ENCODE results near the gene IREB2.

DNA sequence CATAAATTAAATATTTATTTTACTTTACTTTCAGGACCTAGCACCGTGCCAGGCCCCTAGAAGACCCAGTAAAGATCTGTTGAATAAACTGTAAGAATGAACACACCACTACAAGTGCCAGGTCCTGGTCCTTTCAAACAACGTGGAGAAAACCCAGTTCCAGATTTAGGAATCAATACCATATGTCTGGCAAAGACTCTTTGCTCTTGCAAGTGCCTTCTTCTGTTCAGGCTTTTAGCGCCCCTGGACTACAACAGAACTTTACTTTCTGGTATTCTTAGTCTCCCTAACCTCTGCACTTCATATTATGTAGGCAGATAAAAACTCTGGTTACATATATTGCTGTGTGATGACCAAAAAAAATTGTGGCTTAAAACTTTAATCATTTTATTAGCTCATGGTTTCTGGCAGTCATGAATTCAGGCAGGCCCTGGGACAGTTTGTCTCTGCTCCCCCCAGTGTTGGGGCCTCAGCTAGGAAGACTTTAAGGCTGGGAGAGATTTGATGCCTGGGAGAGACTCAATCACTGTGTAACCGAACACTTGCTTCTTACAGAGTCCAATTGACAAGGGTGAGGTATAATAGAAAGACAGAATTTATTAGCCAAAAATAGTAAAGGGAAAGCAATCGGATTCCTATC lies 99.4 kb downstream of the IREB2 start:
- TF ChIP-seq ARNTL (CRISPR knock-in tag; IDR thresholded peaks at IDR 0.05; ENCODE audit: borderline replicate concordance, low read depth): no peak
- TF ChIP-seq, protein P1, sequence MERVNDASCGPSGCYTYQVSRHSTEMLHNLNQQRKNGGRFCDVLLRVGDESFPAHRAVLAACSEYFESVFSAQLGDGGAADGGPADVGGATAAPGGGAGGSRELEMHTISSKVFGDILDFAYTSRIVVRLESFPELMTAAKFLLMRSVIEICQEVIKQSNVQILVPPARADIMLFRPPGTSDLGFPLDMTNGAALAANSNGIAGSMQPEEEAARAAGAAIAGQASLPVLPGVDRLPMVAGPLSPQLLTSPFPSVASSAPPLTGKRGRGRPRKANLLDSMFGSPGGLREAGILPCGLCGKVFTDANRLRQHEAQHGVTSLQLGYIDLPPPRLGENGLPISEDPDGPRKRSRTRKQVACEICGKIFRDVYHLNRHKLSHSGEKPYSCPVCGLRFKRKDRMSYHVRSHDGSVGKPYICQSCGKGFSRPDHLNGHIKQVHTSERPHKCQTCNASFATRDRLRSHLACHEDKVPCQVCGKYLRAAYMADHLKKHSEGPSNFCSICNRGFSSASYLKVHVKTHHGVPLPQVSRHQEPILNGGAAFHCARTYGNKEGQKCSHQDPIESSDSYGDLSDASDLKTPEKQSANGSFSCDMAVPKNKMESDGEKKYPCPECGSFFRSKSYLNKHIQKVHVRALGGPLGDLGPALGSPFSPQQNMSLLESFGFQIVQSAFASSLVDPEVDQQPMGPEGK (CRISPR knock-in tag; IDR thresholded peaks at IDR 0.05; ENCODE audit: borderline replicate concordance): no peak
- TF ChIP-seq, protein P2, sequence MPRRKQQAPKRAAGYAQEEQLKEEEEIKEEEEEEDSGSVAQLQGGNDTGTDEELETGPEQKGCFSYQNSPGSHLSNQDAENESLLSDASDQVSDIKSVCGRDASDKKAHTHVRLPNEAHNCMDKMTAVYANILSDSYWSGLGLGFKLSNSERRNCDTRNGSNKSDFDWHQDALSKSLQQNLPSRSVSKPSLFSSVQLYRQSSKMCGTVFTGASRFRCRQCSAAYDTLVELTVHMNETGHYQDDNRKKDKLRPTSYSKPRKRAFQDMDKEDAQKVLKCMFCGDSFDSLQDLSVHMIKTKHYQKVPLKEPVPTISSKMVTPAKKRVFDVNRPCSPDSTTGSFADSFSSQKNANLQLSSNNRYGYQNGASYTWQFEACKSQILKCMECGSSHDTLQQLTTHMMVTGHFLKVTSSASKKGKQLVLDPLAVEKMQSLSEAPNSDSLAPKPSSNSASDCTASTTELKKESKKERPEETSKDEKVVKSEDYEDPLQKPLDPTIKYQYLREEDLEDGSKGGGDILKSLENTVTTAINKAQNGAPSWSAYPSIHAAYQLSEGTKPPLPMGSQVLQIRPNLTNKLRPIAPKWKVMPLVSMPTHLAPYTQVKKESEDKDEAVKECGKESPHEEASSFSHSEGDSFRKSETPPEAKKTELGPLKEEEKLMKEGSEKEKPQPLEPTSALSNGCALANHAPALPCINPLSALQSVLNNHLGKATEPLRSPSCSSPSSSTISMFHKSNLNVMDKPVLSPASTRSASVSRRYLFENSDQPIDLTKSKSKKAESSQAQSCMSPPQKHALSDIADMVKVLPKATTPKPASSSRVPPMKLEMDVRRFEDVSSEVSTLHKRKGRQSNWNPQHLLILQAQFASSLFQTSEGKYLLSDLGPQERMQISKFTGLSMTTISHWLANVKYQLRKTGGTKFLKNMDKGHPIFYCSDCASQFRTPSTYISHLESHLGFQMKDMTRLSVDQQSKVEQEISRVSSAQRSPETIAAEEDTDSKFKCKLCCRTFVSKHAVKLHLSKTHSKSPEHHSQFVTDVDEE (CRISPR knock-in tag; IDR thresholded peaks at IDR 0.05): no peak
- TF ChIP-seq TOX (CRISPR knock-in tag; IDR thresholded peaks at IDR 0.05; ENCODE audit: borderline replicate concordance): no peak
- no peak for TF ChIP-seq BACH2 (CRISPR knock-in tag; IDR thresholded peaks at IDR 0.05; ENCODE audit: borderline replicate concordance)
- no peak for TF ChIP-seq ZC3H10 (CRISPR knock-in tag; IDR thresholded peaks at IDR 0.05)
